Astrocyte (in vitro differentiated cells and primary cell): ENCODE results near the gene MED12L.

Experiments
- EZH2 ChIP-seq: IDR thresholded peaks from 2 replicates; pipeline ENCODE4 v1.6.1; 2012; ENCODE audit warnings: mild to moderate bottlenecking, low read length, inconsistent platforms; ENCODE audit not compliant: insufficient read depth
- TF ChIP-seq, protein P1 (sequence below): IDR thresholded peaks from 2 replicates; pipeline ENCODE4 v1.5.1; 2011; ENCODE audit warnings: low read depth, mild to moderate bottlenecking, inconsistent platforms, low read length, moderate library complexity; ENCODE audit not compliant: insufficient read depth

DNA sequence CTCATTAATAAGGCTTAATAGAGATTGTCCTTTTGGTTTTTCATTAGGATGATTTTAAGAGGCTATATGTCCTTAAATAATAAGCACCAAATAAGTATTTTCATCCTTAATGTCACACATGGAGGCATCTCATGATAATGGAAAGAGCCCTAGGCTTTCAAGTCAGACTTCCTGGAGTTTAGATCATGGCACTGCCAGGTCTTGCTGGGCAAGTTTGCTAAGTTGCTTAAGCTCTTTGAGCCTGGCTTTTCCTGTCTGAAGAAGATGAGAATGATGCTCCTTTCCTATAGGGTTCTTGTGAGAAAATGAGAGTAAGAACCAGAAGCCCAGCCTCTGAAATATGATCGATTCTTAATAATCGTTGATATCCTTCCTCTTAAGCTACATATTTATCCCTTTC is 322.5 kb downstream of the MED12L start:
- TF ChIP-seq, protein P1, sequence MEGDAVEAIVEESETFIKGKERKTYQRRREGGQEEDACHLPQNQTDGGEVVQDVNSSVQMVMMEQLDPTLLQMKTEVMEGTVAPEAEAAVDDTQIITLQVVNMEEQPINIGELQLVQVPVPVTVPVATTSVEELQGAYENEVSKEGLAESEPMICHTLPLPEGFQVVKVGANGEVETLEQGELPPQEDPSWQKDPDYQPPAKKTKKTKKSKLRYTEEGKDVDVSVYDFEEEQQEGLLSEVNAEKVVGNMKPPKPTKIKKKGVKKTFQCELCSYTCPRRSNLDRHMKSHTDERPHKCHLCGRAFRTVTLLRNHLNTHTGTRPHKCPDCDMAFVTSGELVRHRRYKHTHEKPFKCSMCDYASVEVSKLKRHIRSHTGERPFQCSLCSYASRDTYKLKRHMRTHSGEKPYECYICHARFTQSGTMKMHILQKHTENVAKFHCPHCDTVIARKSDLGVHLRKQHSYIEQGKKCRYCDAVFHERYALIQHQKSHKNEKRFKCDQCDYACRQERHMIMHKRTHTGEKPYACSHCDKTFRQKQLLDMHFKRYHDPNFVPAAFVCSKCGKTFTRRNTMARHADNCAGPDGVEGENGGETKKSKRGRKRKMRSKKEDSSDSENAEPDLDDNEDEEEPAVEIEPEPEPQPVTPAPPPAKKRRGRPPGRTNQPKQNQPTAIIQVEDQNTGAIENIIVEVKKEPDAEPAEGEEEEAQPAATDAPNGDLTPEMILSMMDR: no peak
- TF ChIP-seq EZH2: no peak
